Endothelial cell of umbilical vein (primary cell): ENCODE measurements around the gene SMIM8. TPM values are rescaled to one million over a fixed set of nuclear protein-coding genes. Genes with fewer than 3 reads are reported as not detected.

Experiments used
- BruUV-seq: library from RNA; stranded (reverse); fragments of 400-500 nt; replicated peaks from 2 replicates; lab custom pipeline; 2021; lab: Mats Ljungman, UMichigan
- CTCF ChIA-PET: fragments of 300-600, 350-600 bp; sonication (Branson Sonifier 250); formaldehyde crosslinking; loops from one replicate; lab custom pipeline; 2021; ENCODE audit warnings: antibody characterized with exemption, inconsistent platforms; lab: Charles Lee
- POLR2A ChIA-PET: fragments of 300-600, 350-600 bp; sonication (Branson Sonifier 250); formaldehyde crosslinking; loops from one replicate; lab custom pipeline; 2021; ENCODE audit warnings: antibody characterized with exemption, inconsistent platforms; lab: Charles Lee
- DNase-seq: peaks from one replicate; pipeline ENCODE4 v3.0.0-alpha.2; 2011; ENCODE audit warnings: low read depth, low spot score
- FAIRE-seq: peaks from 2 replicates; lab custom pipeline; 2011; peaks lifted over from hg19 to GRCh38; lab: Jason Lieb, UNC
- H2AFZ ChIP-seq: 2 replicates; pipeline ENCODE4 v1.6.0; 2012; ENCODE audit warnings: low read depth, low read length, control low read depth, inconsistent platforms
- H3K27ac ChIP-seq: 2 replicates; pipeline ENCODE4 v1.5.1; 2011; ENCODE audit warnings: low read depth, mild to moderate bottlenecking, control low read depth, low read length, moderate library complexity; ENCODE audit not compliant: insufficient read depth
- H3K27me3 ChIP-seq, 2 experiments: 2 replicates each; pipeline versions ENCODE4 v1.6.0 to v1.6.1; 2011; ENCODE audit warnings: low read length in 2 of 2, mixed read lengths in 1 of 2; ENCODE audit not compliant: control insufficient read depth in 2 of 2, insufficient read depth in 2 of 2
- H3K36me3 ChIP-seq, 2 experiments: 2 replicates in 1 of 2; 3 replicates in 1 of 2; pipeline ENCODE4 v1.5.1; 2011; ENCODE audit warnings: low read length in 2 of 2, mild to moderate bottlenecking in 1 of 2, moderate library complexity in 1 of 2; ENCODE audit not compliant: control insufficient read depth in 2 of 2, insufficient read depth in 2 of 2; ENCODE audit errors: extremely low read depth in 1 of 2
- H3K4me1 ChIP-seq: 3 replicates; pipeline ENCODE4 v1.5.1; 2011; ENCODE audit warnings: mild to moderate bottlenecking, low read length; ENCODE audit not compliant: control insufficient read depth, insufficient read depth; ENCODE audit errors: extremely low read depth
- H3K4me2 ChIP-seq: 2 replicates; pipeline ENCODE4 v1.6.1; 2011; ENCODE audit warnings: low read length, control low read depth, mixed read lengths; ENCODE audit not compliant: insufficient read depth
- H3K4me3 ChIP-seq, 3 experiments: fragments of 200-600 bp in 1 of 3; sonication (generic), shearing (Covaris generic) in 1 of 3; replicated peaks in 1 of 3; 2 replicates each; pipeline ENCODE4 v1.5.1; 2011 to 2016; ENCODE audit warnings: control low read depth in 3 of 3, low read length in 3 of 3, mild to moderate bottlenecking in 2 of 3, inconsistent platforms in 1 of 3, low read depth in 1 of 3, moderate library complexity in 1 of 3; ENCODE audit not compliant: insufficient read depth in 1 of 3
- H3K79me2 ChIP-seq: 2 replicates; pipeline ENCODE4 v1.6.0; 2012; ENCODE audit warnings: low read length, inconsistent platforms; ENCODE audit not compliant: control insufficient read depth, insufficient read depth
- H3K9ac ChIP-seq: replicated peaks from 2 replicates; pipeline ENCODE3; 2011; ENCODE audit warnings: low read length, control low read depth; ENCODE audit not compliant: insufficient read depth; ENCODE audit errors: extremely low read depth
- H3K9me1 ChIP-seq: replicated peaks from 3 replicates; pipeline ENCODE4 v1.6.0; 2011; ENCODE audit warnings: mild to moderate bottlenecking, low read length; ENCODE audit not compliant: control insufficient read depth, insufficient read depth; ENCODE audit errors: extremely low read depth
- H3K9me3 ChIP-seq: replicated peaks from 2 replicates; pipeline ENCODE4 v1.5.1; 2012; ENCODE audit warnings: low read length, inconsistent platforms; ENCODE audit not compliant: control insufficient read depth, insufficient read depth
- H4K20me1 ChIP-seq: replicated peaks from 2 replicates; pipeline ENCODE3; 2011; ENCODE audit warnings: mild to moderate bottlenecking, low read length; ENCODE audit not compliant: control insufficient read depth, insufficient read depth; ENCODE audit errors: extremely low read depth
- CTCF ChIP-seq, 2 donors: IDR thresholded peaks; 1 replicate in 1 of 2; 2 replicates in 1 of 2; pipeline ENCODE4 v1.5.1; 2011; ENCODE audit warnings: low read length in 2 of 2, mild to moderate bottlenecking in 2 of 2, moderate library complexity in 2 of 2, control low read depth in 1 of 2, inconsistent platforms in 1 of 2, low read depth in 1 of 2; ENCODE audit not compliant: insufficient read depth in 1 of 2; ENCODE audit errors: extremely low read depth in 1 of 2
- EZH2 ChIP-seq: IDR thresholded peaks from 2 replicates; pipeline ENCODE4 v1.6.1; 2012; ENCODE audit warnings: borderline replicate concordance, low read depth, mild to moderate bottlenecking, moderate library complexity, low read length, inconsistent platforms; ENCODE audit not compliant: severe bottlenecking
- FOS ChIP-seq: IDR thresholded peaks from 2 replicates; pipeline ENCODE4 v1.6.1; 2011; ENCODE audit warnings: mild to moderate bottlenecking, low read length, moderate library complexity, borderline replicate concordance; ENCODE audit not compliant: insufficient read depth
- GATA2 ChIP-seq: IDR thresholded peaks from 2 replicates; pipeline ENCODE4 v1.7.0; 2011; ENCODE audit warnings: low read depth, mild to moderate bottlenecking, moderate library complexity, mixed read lengths, low read length; ENCODE audit not compliant: insufficient read length, insufficient read depth
- JUN ChIP-seq: IDR thresholded peaks from 2 replicates; pipeline ENCODE4 v1.6.1; 2011; ENCODE audit warnings: borderline replicate concordance, low read depth; ENCODE audit not compliant: insufficient read length, insufficient read depth
- MAX ChIP-seq: IDR thresholded peaks from 2 replicates; pipeline ENCODE4 v1.6.1; 2011; ENCODE audit not compliant: insufficient read depth, insufficient read length
- MYC ChIP-seq: IDR thresholded peaks from one replicate; pipeline ENCODE4 v1.6.1; 2011; ENCODE audit warnings: mild to moderate bottlenecking, low read depth, low read length
- POLR2A ChIP-seq: IDR thresholded peaks from 2 replicates; pipeline ENCODE4 v1.6.1; 2012; ENCODE audit warnings: low read depth, mild to moderate bottlenecking, control low read depth, low read length
- POLR2AphosphoS5 ChIP-seq: IDR thresholded peaks from 2 replicates; pipeline ENCODE4 v1.6.1; 2012; ENCODE audit warnings: low read depth, mild to moderate bottlenecking, control low read depth, low read length, moderate library complexity; ENCODE audit not compliant: insufficient read depth
- dilution Hi-C: fragments of 300-500 bp; cut with MboI; formaldehyde crosslinking; loops from one replicate; pipeline ENCODE4 v1.15.0; 2019; ENCODE audit warnings: low sequenced_read_pairs; ENCODE audit not compliant: extremely low pct_ligation_motif_present
- intact Hi-C: fragments of 100-400 bp; cut with micrococcal nuclease; formaldehyde crosslinking; loops from one replicate; pipeline ENCODE4 v1.10.0; 2022
- polyA plus RNA-seq, 4 experiments: library from polyadenylated mRNA; depleted of rRNA in 3 of 4; stranded (reverse) in 3 of 4; unstranded in 1 of 4; fragments of >200 nt; gene quantifications; 2 replicates each; pipeline versions ENCODE4 v1.2.1 to v1.2.3, GENCODE V29; 2011 to 2012; ENCODE audit warnings: missing spikeins in 1 of 4
- total RNA-seq: library from RNA; stranded (reverse); gene quantifications from 2 replicates; pipeline ENCODE4 v1.2.3, GENCODE V29; 2021

SMIM8 gene
- total and polyA plus RNA-seq, 2 donors (not counting 3 experiments of a cell fraction or from before 2014, with no cell fraction given) = 2.0 to 8.4 TPM

- Histone ChIP-seq H3K9ac (no peak overlapping the region), H3K4me3 (no peak overlapping the region), H3K27me3 (no peaks in the 10 kb centered on the region), H3K36me3 (no peaks in the 10 kb centered on the region), H3K9me1 (no peaks in the 10 kb centered on the region), H4K20me1 (no peaks in the 10 kb centered on the region), H3K79me2 (no peaks in the 10 kb centered on the region), H3K27ac (no peak overlapping the region), H2AFZ (no peak overlapping the region), H3K9me3 (no peaks in the 10 kb centered on the region), H3K4me2 (no peak overlapping the region), H3K4me1 (no peaks in the 10 kb centered on the region)
- ChIA-PET POLR2A (no interaction called here), CTCF (no interaction called here)
- BruUV-seq = no TSS peak
- DNase-seq = no peak
- TF ChIP-seq FOS (no peak), EZH2 (no peak), POLR2AphosphoS5 (no peak), MYC (no peak), CTCF (IDR thresholded peaks at IDR 0.05; ENCODE audit: extremely low read depth in 1 of 2, insufficient read depth in 1 of 2, low read depth in 1 of 2, low read length in 2 of 2) (no peak), GATA2 (no peak), MAX (no peak), JUN (no peak), POLR2A (no peak)
- intact Hi-C loops (no loop called here), dilution Hi-C loops (no loop called here)
- no peak for FAIRE-seq
Observed at GRCh38 chr6:87333033-87333432, 10.6 kb downstream of the SMIM8 start.
